Gastroesophageal sphincter (tissue), 4 donors: ENCODE results near the gene MYH8. TPM values are rescaled to one million over a fixed set of nuclear protein-coding genes. Genes with fewer than 3 reads are reported as not detected.

Experiments
- ATAC-seq: fragments of 150-250 bp; one replicate; pipeline ENCODE4 v1.9.1; 2016; ENCODE audit warnings: mild to moderate bottlenecking, moderate library complexity
- H3K27ac ChIP-seq, 4 donors: fragments of 200-600 bp; sonication (generic) in 3 of 4; 1 replicate in 3 of 4; 2 replicates in 1 of 4; pipeline ENCODE4 v1.5.1; 2016 to 2019
- H3K27me3 ChIP-seq: fragments of 200-600 bp; sonication (generic); one replicate; pipeline ENCODE4 v1.5.1; 2019
- H3K36me3 ChIP-seq, 2 donors: fragments of 200-600 bp; sonication (generic); one replicate each; pipeline ENCODE4 v1.5.1; 2019; ENCODE audit warnings: control low read depth in 1 of 2
- H3K4me1 ChIP-seq, 3 donors: fragments of 200-600 bp; sonication (generic); 1 replicate in 2 of 3; 2 replicates in 1 of 3; pipeline ENCODE4 v1.5.1; 2016 to 2019; ENCODE audit warnings: control low read depth in 2 of 3
- H3K4me3 ChIP-seq, 2 donors: fragments of 200-600 bp; sonication (generic); one replicate each; pipeline ENCODE4 v1.5.1; 2019; ENCODE audit warnings: mild to moderate bottlenecking in 1 of 2, moderate library complexity in 1 of 2
- H3K9me3 ChIP-seq, 3 donors: fragments of 200-600 bp; sonication (generic); one replicate each; pipeline ENCODE4 v1.5.1; 2017 to 2019; ENCODE audit warnings: control low read depth in 2 of 3
- CTCF ChIP-seq, 4 experiments: fragments of 200-600 bp in 2 of 4; fragments of 450-650 bp in 2 of 4; sonication (generic) in 1 of 4; IDR thresholded peaks; one replicate each; pipeline ENCODE4 v1.5.1; 2017 to 2019; ENCODE audit warnings: antibody characterized with exemption in 4 of 4, mild to moderate bottlenecking in 2 of 4, moderate library complexity in 2 of 4
- EP300 ChIP-seq: sonication (generic); formaldehyde crosslinking; IDR thresholded peaks from one replicate; pipeline ENCODE4 v1.6.1; 2017; ENCODE audit warnings: antibody characterized with exemption, mild to moderate bottlenecking
- POLR2A ChIP-seq, 2 donors: fragments of 450-650 bp; IDR thresholded peaks; one replicate each; pipeline ENCODE4 v1.6.1; 2017; ENCODE audit warnings: antibody characterized with exemption in 2 of 2, mild to moderate bottlenecking in 2 of 2, moderate library complexity in 1 of 2
- POLR2AphosphoS5 ChIP-seq: sonication (generic); formaldehyde crosslinking; IDR thresholded peaks from one replicate; pipeline ENCODE4 v1.6.1; 2017; ENCODE audit warnings: antibody characterized with exemption
- WGBS, 2 donors: methylation state at CpG; one replicate each; pipeline ENCODE4 v1.1.5; 2018; ENCODE audit warnings: low coverage in 1 of 2; 5-methylcytosine and 5-hydroxymethylcytosine counted together
- total RNA-seq, 4 donors: library from RNA; depleted of rRNA; stranded (reverse); fragments of >200 nt; gene quantifications; one replicate each; pipeline ENCODE4 v1.1.0, GENCODE V29; 2016

The MYH8 gene
- total RNA-seq, 4 donors from 2014 or later = not detected

GRCh38 chr17:10385871-10386270, 35.9 kb downstream of the MYH8 start:
- no peak for ATAC-seq
- H3K4me3 ChIP-seq = no peak overlapping the region
- no peaks in the 10 kb centered on the region for H3K9me3 ChIP-seq
- no peaks in the 10 kb centered on the region for H3K4me1 ChIP-seq
- H3K36me3 ChIP-seq = no peaks in the 10 kb centered on the region
- peaks cover 36% of the 10 kb centered on the region for H3K27me3 ChIP-seq
- TF ChIP-seq CTCF (IDR thresholded peaks at IDR 0.05) (no peak), POLR2A (IDR thresholded peaks at IDR 0.05) (no peak), POLR2AphosphoS5 (no peak), EP300 (no peak)
- 63 to 71% methylated on average over 4 to 6 of the region's 6 CpGs for WGBS, 2 donors
- no peak overlapping the region for H3K27ac ChIP-seq

DNA sequence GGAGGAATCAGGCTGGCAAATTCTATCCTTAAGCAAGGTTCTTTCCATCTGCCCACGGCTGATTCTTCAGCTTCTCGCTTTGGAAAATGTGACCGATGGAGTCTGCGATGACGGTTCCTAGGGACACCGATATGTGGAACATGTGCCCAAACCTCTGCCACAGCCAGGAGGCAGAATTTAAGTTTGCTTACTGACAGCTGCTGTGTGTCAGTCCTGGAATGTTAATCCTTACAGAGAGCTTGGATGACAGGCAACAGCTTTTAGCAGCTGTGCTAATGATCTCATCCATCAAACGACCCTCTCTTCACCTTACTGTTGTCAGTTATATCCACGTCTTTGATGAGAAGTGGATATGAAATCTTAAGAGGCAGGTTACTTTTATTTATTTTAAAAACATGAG, 37.6 kb downstream of the MYH8 start:
- no peaks in the 10 kb centered on the region for H3K36me3 ChIP-seq
- WGBS, 2 donors = 6 to 10% methylated on average over 3 to 4 of the region's 8 CpGs
- ATAC-seq = no peak

GRCh38 chr17:10380631-10381408, 40.9 kb downstream of the MYH8 start:
- Histone ChIP-seq H3K36me3 (no peaks in the 10 kb centered on the region), H3K27me3 (peaks cover 13% of the 10 kb centered on the region), H3K4me1 (no peaks in the 10 kb centered on the region), H3K27ac (no peak overlapping the region), H3K4me3 (no peak overlapping the region), H3K9me3 (no peaks in the 10 kb centered on the region)
- WGBS, 2 donors = 14 to 29% methylated on average over 1 of the region's 3 CpGs
- no peak for TF ChIP-seq POLR2A (IDR thresholded peaks at IDR 0.05)
- TF ChIP-seq POLR2AphosphoS5 = peak; percentile 11
- no peak for ATAC-seq

More for the DNA sequence above, 37.6 kb downstream of the MYH8 start:
- TF ChIP-seq EP300 (no peak), POLR2AphosphoS5 (no peak), CTCF (IDR thresholded peaks at IDR 0.05) (no peak), POLR2A (IDR thresholded peaks at IDR 0.05) (no peak)
- no peaks in the 10 kb centered on the region for H3K9me3 ChIP-seq
- peaks cover 21% of the 10 kb centered on the region for H3K27me3 ChIP-seq
- no peak overlapping the region for H3K27ac ChIP-seq
- H3K4me1 ChIP-seq = no peaks in the 10 kb centered on the region
- H3K4me3 ChIP-seq = no peak overlapping the region

GRCh38 chr17:10372906-10373305, 48.8 kb downstream of the MYH8 start, which contains the start of gene MYH13:
TSS of gene MYH13 (minus strand) at chr17:10373006. CDS start at chr17:10364530, 8,476 bp downstream.
- WGBS, 2 donors = 69 to 90% methylated on average over 3 to 5 of the region's 5 CpGs
- no peaks in the 10 kb centered on the region for H3K27me3 ChIP-seq

GRCh38 chr17:10370016-10370608, 51.6 kb downstream of the MYH8 start:
- Histone ChIP-seq H3K4me1 (no peaks in the 10 kb centered on the region), H3K9me3 (no peaks in the 10 kb centered on the region), H3K4me3 (no peak overlapping the region), H3K27ac (no peak overlapping the region), H3K27me3 (no peaks in the 10 kb centered on the region), H3K36me3 (no peaks in the 10 kb centered on the region)
- WGBS, 2 donors = 68 to 86% methylated on average over 2 to 7 of the region's 7 CpGs
- ATAC-seq = no peak
- TF ChIP-seq POLR2AphosphoS5 = no peak
- no peak for TF ChIP-seq CTCF (IDR thresholded peaks at IDR 0.05)
- no peak for TF ChIP-seq EP300
- TF ChIP-seq POLR2A (IDR thresholded peaks at IDR 0.05) = no peak

More at GRCh38 chr17:10372906-10373305, 48.8 kb downstream of the MYH8 start, which contains the start of gene MYH13:
- no peak for ATAC-seq
- Histone ChIP-seq H3K4me3 (no peak within 1 kb of the TSS), H3K27ac (no peak within 1 kb of the TSS), H3K4me1 (no peaks in the 10 kb centered on the region), H3K9me3 (no peaks in the 10 kb centered on the region), H3K36me3 (no peaks in the 10 kb centered on the region)
- no peak for TF ChIP-seq EP300
- no peak for TF ChIP-seq POLR2A (IDR thresholded peaks at IDR 0.05)
- no peak for TF ChIP-seq CTCF (IDR thresholded peaks at IDR 0.05)
